GM10266 (cell line): ENCODE measurements around the gene CFAP141.

Source experiments
- DNase-seq: peaks from one replicate; pipeline ENCODE4 v3.0.0; 2012; ENCODE audit errors: extremely low spot score
- CTCF ChIP-seq: IDR thresholded peaks from 2 replicates; pipeline ENCODE4 v1.5.1; 2012; ENCODE audit warnings: mild to moderate bottlenecking, low read depth; ENCODE audit not compliant: control insufficient read depth, insufficient read depth; ENCODE audit errors: missing control alignments

Gene CFAP141

GRCh38 chr1:154206196-154206595, at the start of gene CFAP141:
TSS of gene CFAP141 (minus strand) at chr1:154206333. CDS start at chr1:154206307, 26 bp downstream.
- no peak for DNase-seq
- TF ChIP-seq CTCF = no peak

- no peak for TF ChIP-seq CTCF
- no peak for DNase-seq
Observed at GRCh38 chr1:154253671-154254070, 47.5 kb upstream of the CFAP141 start.

- no peak for DNase-seq
- no peak for TF ChIP-seq CTCF
Observed at GRCh38 chr1:154241703-154242351, 35.7 kb upstream of the CFAP141 start.

- no peak for TF ChIP-seq CTCF
- no peak for DNase-seq
Observed at GRCh38 chr1:154240294-154240833, 34.2 kb upstream of the CFAP141 start.

- TF ChIP-seq CTCF = no peak
- DNase-seq = no peak
Observed at GRCh38 chr1:154239491-154239890, 33.4 kb upstream of the CFAP141 start.

- no peak for TF ChIP-seq CTCF
- no peak for DNase-seq
Observed at GRCh38 chr1:154237880-154238506, 31.9 kb upstream of the CFAP141 start.

GRCh38 chr1:154237435-154237834, 31.3 kb upstream of the CFAP141 start:
- DNase-seq = no peak
- no peak for TF ChIP-seq CTCF
